Fibroblast of gingiva (primary cell): ENCODE results near the gene SLC4A2.

ENCODE experiments used
- DNase-seq: peaks from one replicate; pipeline ENCODE4 v3.0.0-alpha.2; 2011; ENCODE audit warnings: low read depth

SLC4A2 gene

GRCh38 chr7:151080067-151080521 is 20.7 kb downstream of the SLC4A2 start:
- no peak for DNase-seq

GRCh38 chr7:151080522-151081169 is 21.3 kb downstream of the SLC4A2 start, which contains the start of gene FASTK:
FASTK (minus strand) TSS chr7:151080809; CDS start chr7:151080766, 43 bp downstream.
- peak; percentile 87 for DNase-seq

- DNase-seq, result peak; percentile 39
These were observed 22.0 kb downstream of the SLC4A2 start for GRCh38 chr7:151081170-151082101.

- DNase-seq, result no peak
These were observed 23.0 kb downstream of the SLC4A2 start for GRCh38 chr7:151082141-151083070.

GRCh38 chr7:151083071-151083823 is 23.9 kb downstream of the SLC4A2 start, which contains the start of gene TMUB1:
TMUB1 (minus strand) TSS chr7:151083493; CDS start chr7:151082563, 930 bp downstream.
- peak; percentile 47 for DNase-seq

GRCh38 chr7:151083824-151084160 is 24.4 kb downstream of the SLC4A2 start:
- DNase-seq, result no peak

GRCh38 chr7:151085329-151085690 is 25.9 kb downstream of the SLC4A2 start:
- no peak for DNase-seq

GRCh38 chr7:151085691-151086620 is 26.6 kb downstream of the SLC4A2 start, which contains the start of gene AGAP3:
AGAP3 (plus strand) TSS chr7:151086475; CDS start chr7:151086742, 267 bp downstream.
- DNase-seq, result peak; percentile 85

- no peak for DNase-seq
These were observed 27.4 kb downstream of the SLC4A2 start for GRCh38 chr7:151086802-151087244.

GRCh38 chr7:151087245-151088018 is 28.0 kb downstream of the SLC4A2 start:
- DNase-seq, result peak; percentile 66

GRCh38 chr7:151088019-151088855 is 28.8 kb downstream of the SLC4A2 start:
- DNase-seq, result no peak

- DNase-seq, result peak; percentile 74
These were observed 29.7 kb downstream of the SLC4A2 start for GRCh38 chr7:151088856-151089699.

GRCh38 chr7:151089893-151090730 is 30.7 kb downstream of the SLC4A2 start:
- DNase-seq, result peak; percentile 55

- no peak for DNase-seq
These were observed 31.6 kb downstream of the SLC4A2 start for GRCh38 chr7:151091003-151091402.

GRCh38 chr7:151091431-151091830 is 32.0 kb downstream of the SLC4A2 start:
- no peak for DNase-seq

- no peak for DNase-seq
These were observed 32.6 kb downstream of the SLC4A2 start for GRCh38 chr7:151091988-151092387.
